ENCODE results near the gene DNMT3A. TPM values are rescaled to one million over a fixed set of nuclear protein-coding genes. Genes with fewer than 3 reads are reported as not detected.

DNMT3A gene
- total RNA-seq (2014; rRNA removed; shearing (Covaris generic)): 67.2 and 80.4 TPM in 2 replicates
- polyA plus RNA-seq (2016; fragmentation: Nextera tagmentation; extraction: Ambion mirVana): 42.9 and 47.2 TPM in 2 replicates
- long read RNA-seq, transcript DNMT3A-205 (18 exons, 2,300 nt): major isoform, 18 of 44 reads
- long read RNA-seq, partial matches to known transcripts: 6 of 44 reads
- long read RNA-seq, other reads (novel, unspliced or antisense): 16 of 44 reads

DNA sequence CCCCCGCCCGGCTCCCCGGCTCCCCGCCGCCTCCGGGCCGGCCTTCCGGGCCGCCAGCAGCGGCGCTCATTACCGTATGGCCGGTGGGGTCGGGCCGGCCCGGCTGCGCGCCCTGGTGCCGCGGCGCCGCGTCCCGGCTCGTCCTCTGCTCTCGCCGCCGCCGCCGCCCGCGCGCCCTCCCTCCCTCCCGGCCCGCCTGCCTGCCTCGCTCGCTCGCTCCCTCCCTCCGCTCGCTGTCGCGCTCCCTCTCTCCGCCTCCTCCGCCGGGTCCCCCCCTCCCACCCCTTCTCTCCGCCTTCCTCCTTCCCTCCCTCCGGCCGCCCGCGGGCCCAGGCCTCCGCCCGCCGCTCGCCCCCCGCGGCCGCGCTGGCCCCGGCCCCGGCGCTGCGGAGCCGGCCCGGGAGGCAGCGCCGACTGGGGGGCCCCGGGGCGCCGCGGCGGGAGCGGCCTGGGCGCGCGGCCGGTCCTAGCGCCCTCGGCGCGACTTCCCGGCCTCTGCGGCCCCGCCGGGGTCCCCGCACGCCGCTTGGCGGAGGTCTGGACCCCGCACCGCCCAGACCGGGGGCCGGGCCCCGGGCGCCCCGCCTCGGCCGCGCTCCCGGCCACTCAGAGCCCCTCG lies at the start of gene DNMT3A:
Gene DNMT3A, minus strand, starts transcription at position 173 of the 619 bp plus-strand sequence. CDS start 27,941 bp downstream, outside the sequence.
- DNase-seq (ENCODE audit: low spot score) (peak; percentile 78), ATAC-seq (no peak; the same call in 2 of the 3 replicates)
- TF ChIP-seq JUNB (IDR thresholded peaks at IDR 0.05; ENCODE audit: unreplicated experiment) (no peak), POLR2AphosphoS5 (IDR thresholded peaks at IDR 0.05; ENCODE audit: low read depth) (no peak), EZH2 (IDR thresholded peaks at IDR 0.05; ENCODE audit: low read depth, unreplicated experiment) (no peak), EZH2phosphoT487 (IDR thresholded peaks at IDR 0.05; ENCODE audit: unreplicated experiment) (no peak), ZNF114 (CRISPR knock-in tag; IDR thresholded peaks at IDR 0.05) (no peak), NANOG (IDR thresholded peaks at IDR 0.05; ENCODE audit: borderline replicate concordance) (no peak), STAT1 (IDR thresholded peaks at IDR 0.05; ENCODE audit: unreplicated experiment) (no peak)
- TF ChIP-seq, protein P1, sequence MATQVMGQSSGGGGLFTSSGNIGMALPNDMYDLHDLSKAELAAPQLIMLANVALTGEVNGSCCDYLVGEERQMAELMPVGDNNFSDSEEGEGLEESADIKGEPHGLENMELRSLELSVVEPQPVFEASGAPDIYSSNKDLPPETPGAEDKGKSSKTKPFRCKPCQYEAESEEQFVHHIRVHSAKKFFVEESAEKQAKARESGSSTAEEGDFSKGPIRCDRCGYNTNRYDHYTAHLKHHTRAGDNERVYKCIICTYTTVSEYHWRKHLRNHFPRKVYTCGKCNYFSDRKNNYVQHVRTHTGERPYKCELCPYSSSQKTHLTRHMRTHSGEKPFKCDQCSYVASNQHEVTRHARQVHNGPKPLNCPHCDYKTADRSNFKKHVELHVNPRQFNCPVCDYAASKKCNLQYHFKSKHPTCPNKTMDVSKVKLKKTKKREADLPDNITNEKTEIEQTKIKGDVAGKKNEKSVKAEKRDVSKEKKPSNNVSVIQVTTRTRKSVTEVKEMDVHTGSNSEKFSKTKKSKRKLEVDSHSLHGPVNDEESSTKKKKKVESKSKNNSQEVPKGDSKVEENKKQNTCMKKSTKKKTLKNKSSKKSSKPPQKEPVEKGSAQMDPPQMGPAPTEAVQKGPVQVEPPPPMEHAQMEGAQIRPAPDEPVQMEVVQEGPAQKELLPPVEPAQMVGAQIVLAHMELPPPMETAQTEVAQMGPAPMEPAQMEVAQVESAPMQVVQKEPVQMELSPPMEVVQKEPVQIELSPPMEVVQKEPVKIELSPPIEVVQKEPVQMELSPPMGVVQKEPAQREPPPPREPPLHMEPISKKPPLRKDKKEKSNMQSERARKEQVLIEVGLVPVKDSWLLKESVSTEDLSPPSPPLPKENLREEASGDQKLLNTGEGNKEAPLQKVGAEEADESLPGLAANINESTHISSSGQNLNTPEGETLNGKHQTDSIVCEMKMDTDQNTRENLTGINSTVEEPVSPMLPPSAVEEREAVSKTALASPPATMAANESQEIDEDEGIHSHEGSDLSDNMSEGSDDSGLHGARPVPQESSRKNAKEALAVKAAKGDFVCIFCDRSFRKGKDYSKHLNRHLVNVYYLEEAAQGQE (IDR thresholded peaks at IDR 0.05; ENCODE audit: unreplicated experiment): no peak
- TF ChIP-seq, protein P2, sequence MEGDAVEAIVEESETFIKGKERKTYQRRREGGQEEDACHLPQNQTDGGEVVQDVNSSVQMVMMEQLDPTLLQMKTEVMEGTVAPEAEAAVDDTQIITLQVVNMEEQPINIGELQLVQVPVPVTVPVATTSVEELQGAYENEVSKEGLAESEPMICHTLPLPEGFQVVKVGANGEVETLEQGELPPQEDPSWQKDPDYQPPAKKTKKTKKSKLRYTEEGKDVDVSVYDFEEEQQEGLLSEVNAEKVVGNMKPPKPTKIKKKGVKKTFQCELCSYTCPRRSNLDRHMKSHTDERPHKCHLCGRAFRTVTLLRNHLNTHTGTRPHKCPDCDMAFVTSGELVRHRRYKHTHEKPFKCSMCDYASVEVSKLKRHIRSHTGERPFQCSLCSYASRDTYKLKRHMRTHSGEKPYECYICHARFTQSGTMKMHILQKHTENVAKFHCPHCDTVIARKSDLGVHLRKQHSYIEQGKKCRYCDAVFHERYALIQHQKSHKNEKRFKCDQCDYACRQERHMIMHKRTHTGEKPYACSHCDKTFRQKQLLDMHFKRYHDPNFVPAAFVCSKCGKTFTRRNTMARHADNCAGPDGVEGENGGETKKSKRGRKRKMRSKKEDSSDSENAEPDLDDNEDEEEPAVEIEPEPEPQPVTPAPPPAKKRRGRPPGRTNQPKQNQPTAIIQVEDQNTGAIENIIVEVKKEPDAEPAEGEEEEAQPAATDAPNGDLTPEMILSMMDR (conservative IDR thresholded peaks at IDR 0.05; ENCODE audit: low read depth in 2 of 2): no peak
- TF ChIP-seq, protein P3, sequence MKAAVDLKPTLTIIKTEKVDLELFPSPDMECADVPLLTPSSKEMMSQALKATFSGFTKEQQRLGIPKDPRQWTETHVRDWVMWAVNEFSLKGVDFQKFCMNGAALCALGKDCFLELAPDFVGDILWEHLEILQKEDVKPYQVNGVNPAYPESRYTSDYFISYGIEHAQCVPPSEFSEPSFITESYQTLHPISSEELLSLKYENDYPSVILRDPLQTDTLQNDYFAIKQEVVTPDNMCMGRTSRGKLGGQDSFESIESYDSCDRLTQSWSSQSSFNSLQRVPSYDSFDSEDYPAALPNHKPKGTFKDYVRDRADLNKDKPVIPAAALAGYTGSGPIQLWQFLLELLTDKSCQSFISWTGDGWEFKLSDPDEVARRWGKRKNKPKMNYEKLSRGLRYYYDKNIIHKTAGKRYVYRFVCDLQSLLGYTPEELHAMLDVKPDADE (IDR thresholded peaks at IDR 0.05): no peak
- Histone ChIP-seq H3K36me3 (ENCODE audit: insufficient read depth) (no peaks in the 10 kb centered on the region), H3K4me1 (ENCODE audit: insufficient read depth) (peaks cover 10% of the 10 kb centered on the region; the same call in 1 of the 2 replicates), H3F3A (replicated peaks; ENCODE audit: low read depth) (peaks cover 15% of the 10 kb centered on the region; the same call in 1 of the 2 replicates), H3K9me2 (ENCODE audit: insufficient read depth) (no peaks in the 10 kb centered on the region), H4K20me1 (replicated peaks; ENCODE audit: insufficient read depth) (no peaks in the 10 kb centered on the region), H3K27ac (ENCODE audit: low read depth) (no peak within 1 kb of the TSS), H3K79me2 (replicated peaks; ENCODE audit: insufficient read depth) (0 out of 2 replicates have a peak, but pooled peaks cover 3% of the 10 kb centered on the region), H2AFZ (peak within 1 kb of the TSS; percentile 90), H3K27me3 (ENCODE audit: insufficient read depth) (peaks cover 18% of the 10 kb centered on the region), H3K4me2 (peak within 1 kb of the TSS; percentile 91), H3K4me3 (peak within 1 kb of the TSS; percentile 66)
- peaks cover 31% of the 10 kb centered on the region for H3K4me1 Mint-ChIP-seq
- H3K9me3 Mint-ChIP-seq: no peaks in the 10 kb centered on the region
- no peak within 1 kb of the TSS for H3K27ac Mint-ChIP-seq
- H3K36me3 Mint-ChIP-seq (ENCODE audit: low read depth): no peaks in the 10 kb centered on the region
- H3K27me3 Mint-ChIP-seq (ENCODE audit: insufficient read depth, low read depth, poor library complexity): peaks cover 16% of the 10 kb centered on the region
- H3K4me3 Mint-ChIP-seq: peak within 1 kb of the TSS; percentile 67

Measured in GM23338 (cell line).